HG03575 (cell line): ENCODE data around the gene ATF4.

Source experiments
- ATAC-seq: cut with Tn5 transposase; IDR thresholded peaks from one replicate; pipeline ENCODE4 v1.9.1; 2021; ENCODE audit not compliant: unreplicated experiment, insufficient number of reproducible peaks, low FRiP score; ENCODE audit errors: extremely low read depth

Gene ATF4

GRCh38 chr22:39488563-39489083 is 31.7 kb upstream of the ATF4 start:
- no peak for ATAC-seq

- ATAC-seq: no peak
Observed at GRCh38 chr22:39489094-39490068, 31.0 kb upstream of the ATF4 start.

- ATAC-seq: no peak
Observed at GRCh38 chr22:39490135-39490798, 30.1 kb upstream of the ATF4 start.

GRCh38 chr22:39490966-39491680 is 29.2 kb upstream of the ATF4 start:
- ATAC-seq: no peak

- ATAC-seq: no peak
Observed at GRCh38 chr22:39491696-39492095, 28.7 kb upstream of the ATF4 start.

GRCh38 chr22:39492186-39492585 is 28.2 kb upstream of the ATF4 start:
- no peak for ATAC-seq

- ATAC-seq: no peak
Observed at GRCh38 chr22:39493759-39494158, 26.6 kb upstream of the ATF4 start.

GRCh38 chr22:39494471-39495120 is 25.8 kb upstream of the ATF4 start:
- no peak for ATAC-seq

- ATAC-seq: no peak
Observed at GRCh38 chr22:39496131-39496838, 24.1 kb upstream of the ATF4 start.

- ATAC-seq: no peak
Observed at GRCh38 chr22:39497429-39497828, 22.9 kb upstream of the ATF4 start.

GRCh38 chr22:39498368-39498767 is 22.0 kb upstream of the ATF4 start:
- no peak for ATAC-seq

- ATAC-seq: no peak
Observed at GRCh38 chr22:39498802-39499201, 21.6 kb upstream of the ATF4 start.

- ATAC-seq: no peak
Observed at GRCh38 chr22:39500101-39500500, 20.3 kb upstream of the ATF4 start.

- ATAC-seq: no peak
Observed at GRCh38 chr22:39501644-39502108, 18.7 kb upstream of the ATF4 start.

GRCh38 chr22:39502109-39502788 is 18.1 kb upstream of the ATF4 start, which contains the start of gene MIEF1:
Gene MIEF1 (plus strand): TSS chr22:39502290. CDS start chr22:39511295, 9,005 bp downstream.
- no peak for ATAC-seq

- no peak for ATAC-seq
Observed at GRCh38 chr22:39502789-39503409, 17.5 kb upstream of the ATF4 start.

- ATAC-seq: no peak
Observed at GRCh38 chr22:39503630-39504029, 16.7 kb upstream of the ATF4 start.
